HG02678 (cell line): Measurements from ENCODE around the gene MKRN1.
"Not testable (repeated sequence)": the region's sequence is repeated elsewhere in the genome, so short reads cannot be mapped to it uniquely, and the experiment has no call there.

ENCODE experiments used
- ATAC-seq: cut with Tn5 transposase; IDR thresholded peaks from one replicate; pipeline ENCODE4 v1.9.1; 2021; ENCODE audit warnings: mild to moderate bottlenecking, moderate library complexity; ENCODE audit not compliant: unreplicated experiment

Gene MKRN1

DNA sequence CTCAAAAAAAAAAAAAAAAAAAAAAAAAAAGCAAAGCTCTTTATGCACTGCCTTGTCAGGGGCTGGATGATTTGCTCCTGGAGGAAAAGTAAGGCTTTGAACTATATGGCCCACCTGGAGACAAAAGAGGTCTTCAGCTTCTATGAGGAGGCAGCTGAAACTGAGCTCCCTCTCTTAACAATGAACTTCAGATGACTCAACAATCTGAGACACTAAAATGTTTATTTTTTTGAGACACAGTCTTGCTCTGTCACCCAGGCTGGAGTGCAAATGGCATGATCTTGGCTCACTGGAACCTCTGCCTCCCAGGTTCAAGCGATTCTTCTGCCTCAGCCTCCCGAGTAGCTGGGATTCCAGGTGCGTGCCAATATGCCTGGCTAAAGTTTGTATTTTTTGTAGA lies 38.7 kb downstream of the MKRN1 start:
- ATAC-seq = no peak

GRCh38 chr7:140439359-140439758 lies 39.9 kb downstream of the MKRN1 start:
- peak; percentile 56 for ATAC-seq

GRCh38 chr7:140435252-140435895 lies 43.9 kb downstream of the MKRN1 start:
- ATAC-seq = no peak

- no peak for ATAC-seq
Observed at GRCh38 chr7:140433396-140433795, 45.9 kb downstream of the MKRN1 start.

- ATAC-seq = no peak
Observed at GRCh38 chr7:140426130-140426529, 53.2 kb downstream of the MKRN1 start.

DNA sequence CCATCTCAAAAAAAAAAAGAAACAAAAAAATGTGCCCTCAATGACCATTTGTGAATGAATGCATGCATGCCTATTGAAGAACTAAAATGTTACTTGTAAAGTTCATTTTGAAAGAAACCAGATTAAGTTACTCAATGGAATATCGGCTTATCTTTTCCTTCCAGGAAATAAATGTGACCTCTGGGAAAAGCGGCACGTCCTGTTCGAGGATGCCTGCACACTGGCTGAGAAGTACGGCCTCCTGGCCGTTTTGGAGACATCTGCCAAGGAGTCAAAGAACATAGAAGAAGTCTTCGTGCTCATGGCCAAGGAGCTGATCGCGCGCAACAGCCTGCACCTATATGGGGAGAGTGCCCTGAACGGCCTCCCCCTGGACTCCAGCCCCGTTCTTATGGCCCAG lies 53.6 kb downstream of the MKRN1 start:
- no peak for ATAC-seq

- ATAC-seq = no peak
Observed at GRCh38 chr7:140423501-140423900, 55.8 kb downstream of the MKRN1 start.

DNA sequence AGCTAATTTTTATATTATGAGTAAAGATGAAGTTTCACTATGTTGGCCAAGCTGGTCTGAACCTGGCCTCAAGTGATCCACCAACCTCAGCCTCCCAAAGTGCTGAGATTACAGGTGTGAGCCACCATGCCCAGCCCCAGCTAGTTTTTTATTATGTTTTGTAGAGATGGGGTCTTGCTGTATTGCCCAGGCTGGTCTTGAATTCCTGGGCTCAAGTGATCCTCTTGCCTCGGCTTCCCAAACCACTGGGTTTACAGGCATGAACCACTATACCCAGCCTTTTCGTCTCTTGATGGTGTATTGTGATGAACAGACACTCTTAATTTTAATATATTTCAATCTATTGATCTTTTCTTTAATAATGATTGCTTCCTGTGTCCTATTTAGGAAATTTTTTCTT lies 57.8 kb downstream of the MKRN1 start:
- ATAC-seq = no peak

DNA sequence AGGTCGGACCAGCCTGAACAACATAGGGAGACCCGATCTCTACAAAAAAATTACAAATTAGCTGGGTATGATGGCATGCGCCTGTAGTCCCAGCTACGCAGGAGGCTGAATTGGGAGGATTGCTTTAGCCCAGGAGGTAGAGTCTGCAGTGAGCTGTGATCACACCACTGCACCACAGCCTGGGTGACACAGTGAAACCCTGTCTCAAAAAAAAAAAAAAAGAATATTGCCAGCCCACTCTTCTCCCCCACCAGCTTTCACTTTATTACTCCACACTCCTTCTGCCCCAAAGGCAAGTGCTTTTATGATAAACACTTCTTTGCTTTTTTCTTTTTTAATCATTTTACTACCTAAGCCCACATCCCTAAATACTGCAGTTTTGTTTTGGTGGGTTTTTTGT lies 60.7 kb downstream of the MKRN1 start:
- no peak for ATAC-seq

DNA sequence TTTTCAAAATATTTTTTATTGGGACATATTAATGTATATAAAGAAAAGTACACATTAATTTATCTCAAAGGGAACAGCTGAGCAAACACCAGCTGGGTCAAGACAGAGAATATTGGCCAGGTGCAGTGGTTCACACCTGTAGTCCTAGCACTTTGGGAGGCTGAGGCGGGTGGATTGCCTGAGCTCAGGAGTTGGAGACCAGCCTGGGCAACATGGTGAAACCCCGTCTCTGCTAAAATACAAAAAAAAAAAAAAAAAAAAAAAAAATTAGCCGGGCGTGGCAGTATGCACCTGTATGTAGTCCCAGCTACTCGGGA lies 61.2 kb downstream of the MKRN1 start:
- ATAC-seq = not testable (repeated sequence)

- no peak for ATAC-seq
Observed at GRCh38 chr7:140417456-140418155, 61.7 kb downstream of the MKRN1 start.

GRCh38 chr7:140416560-140416959 lies 62.7 kb downstream of the MKRN1 start:
- ATAC-seq = no peak

DNA sequence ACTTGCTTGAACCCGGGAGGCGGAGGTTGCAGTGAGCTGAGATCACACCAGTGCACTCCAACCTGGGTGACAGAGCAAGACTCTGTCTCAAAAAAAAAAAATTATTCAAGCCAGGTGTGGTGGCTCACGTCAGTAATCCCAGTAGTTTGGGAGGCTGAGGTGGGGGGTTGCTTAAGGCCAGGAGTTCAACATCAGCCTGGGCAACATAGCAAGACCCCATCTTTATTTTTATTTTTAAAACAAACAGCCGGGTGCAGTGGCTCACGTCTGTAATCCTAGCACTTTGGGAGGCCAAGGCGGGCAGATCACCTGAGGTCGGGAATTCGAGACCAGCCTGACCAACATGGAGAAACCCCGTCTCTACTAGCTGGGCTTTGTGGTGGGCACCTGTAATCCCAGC lies 63.5 kb downstream of the MKRN1 start:
- ATAC-seq = not testable (repeated sequence)

- no peak for ATAC-seq
Observed at GRCh38 chr7:140415361-140415760, 63.9 kb downstream of the MKRN1 start.

GRCh38 chr7:140404565-140405065 lies 74.7 kb downstream of the MKRN1 start:
- no peak for ATAC-seq

DNA sequence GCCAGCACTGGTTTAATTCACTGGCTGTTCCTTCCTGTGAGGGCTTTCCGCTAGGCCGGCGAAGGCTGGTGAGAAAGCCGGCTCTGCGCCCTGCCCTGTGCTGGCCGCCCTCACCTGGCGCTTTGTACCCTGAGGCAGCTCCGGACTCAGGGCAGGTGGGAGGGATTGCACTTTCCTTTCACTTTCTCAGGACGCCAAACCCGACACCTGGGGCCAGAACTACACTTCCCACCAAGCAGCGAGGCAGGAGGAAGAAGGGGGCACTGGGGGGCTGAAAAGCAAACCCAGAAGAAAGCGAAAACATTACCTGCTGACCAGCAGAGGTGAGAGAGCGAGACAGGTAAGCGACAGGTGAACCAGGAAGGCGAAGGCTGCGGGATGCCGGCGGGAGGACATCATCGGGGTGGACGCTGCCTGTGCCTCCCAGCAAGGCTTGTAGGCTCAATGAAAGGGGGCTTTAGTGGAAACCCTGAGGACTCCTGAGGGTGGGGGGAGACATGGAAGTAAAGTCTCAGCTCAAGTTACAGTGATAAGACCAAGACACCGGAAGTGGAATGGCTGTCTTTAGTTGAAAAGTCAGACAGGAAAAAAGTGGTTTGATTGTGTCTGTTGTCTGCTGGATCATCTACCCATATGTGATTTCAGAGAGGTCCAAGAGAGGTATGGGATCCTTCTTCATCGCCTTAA lies 75.3 kb downstream of the MKRN1 start, which contains the start of gene RAB19:
TSS of gene RAB19 (plus strand) at position 181 of the 687 bp plus-strand sequence. CDS start 3,589 bp downstream, outside the sequence.
- ATAC-seq = no peak
